PFSK-1 (cell line): Measurements from ENCODE around the gene CNGB1.

Source experiments
- FOXP2 ChIP-seq: optimal IDR thresholded peaks from 2 replicates; pipeline ENCODE3; 2011; ENCODE audit warnings: borderline replicate concordance, control low read depth, inconsistent platforms; ENCODE audit not compliant: insufficient read depth; ENCODE audit errors: extremely low read length, extremely low read depth
- POLR2AphosphoS5 ChIP-seq: IDR thresholded peaks from 2 replicates; pipeline ENCODE4 v1.6.1; 2012; ENCODE audit warnings: low read depth, mild to moderate bottlenecking, control low read depth, low read length, moderate library complexity
- SIN3A ChIP-seq: IDR thresholded peaks from 2 replicates; pipeline ENCODE4 v1.6.1; 2012; ENCODE audit warnings: mild to moderate bottlenecking, low read length, moderate library complexity, borderline replicate concordance; ENCODE audit not compliant: insufficient read depth
- TAF1 ChIP-seq: IDR thresholded peaks from 2 replicates; pipeline ENCODE4 v1.6.1; 2012; ENCODE audit warnings: low read length, control low read depth, borderline replicate concordance; ENCODE audit not compliant: insufficient read depth
- TF ChIP-seq, protein P1 (sequence below), 2 experiments: IDR thresholded peaks; 2 replicates each; pipeline versions ENCODE4 v1.6.1 to v1.8.0; 2011 to 2012; ENCODE audit warnings: low read depth in 2 of 2, low read length in 2 of 2, control low read depth in 1 of 2, inconsistent platforms in 1 of 2, mild to moderate bottlenecking in 1 of 2, moderate library complexity in 1 of 2; ENCODE audit not compliant: insufficient read depth in 1 of 2

DNA sequence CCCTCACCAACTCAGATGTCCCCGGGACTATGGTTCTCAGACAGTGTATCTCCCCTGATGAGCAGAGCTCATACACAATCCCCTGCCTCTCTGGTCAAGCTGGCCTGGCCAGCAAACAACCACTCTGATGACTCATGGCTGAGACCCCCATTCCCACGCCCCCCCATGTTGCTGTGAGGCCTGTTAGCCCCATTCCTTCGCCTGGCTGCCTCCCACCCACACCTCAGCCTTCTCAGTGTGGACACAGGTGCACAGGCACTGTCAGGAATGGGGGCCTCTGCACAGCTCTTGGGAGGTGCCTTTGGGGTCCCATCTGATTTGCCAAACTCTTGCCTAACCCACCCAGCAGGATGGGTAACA lies 80.2 kb downstream of the CNGB1 start:
- TF ChIP-seq TAF1 (no peak), POLR2AphosphoS5 (no peak), SIN3A (no peak), FOXP2 (no peak)
- TF ChIP-seq, protein P1, sequence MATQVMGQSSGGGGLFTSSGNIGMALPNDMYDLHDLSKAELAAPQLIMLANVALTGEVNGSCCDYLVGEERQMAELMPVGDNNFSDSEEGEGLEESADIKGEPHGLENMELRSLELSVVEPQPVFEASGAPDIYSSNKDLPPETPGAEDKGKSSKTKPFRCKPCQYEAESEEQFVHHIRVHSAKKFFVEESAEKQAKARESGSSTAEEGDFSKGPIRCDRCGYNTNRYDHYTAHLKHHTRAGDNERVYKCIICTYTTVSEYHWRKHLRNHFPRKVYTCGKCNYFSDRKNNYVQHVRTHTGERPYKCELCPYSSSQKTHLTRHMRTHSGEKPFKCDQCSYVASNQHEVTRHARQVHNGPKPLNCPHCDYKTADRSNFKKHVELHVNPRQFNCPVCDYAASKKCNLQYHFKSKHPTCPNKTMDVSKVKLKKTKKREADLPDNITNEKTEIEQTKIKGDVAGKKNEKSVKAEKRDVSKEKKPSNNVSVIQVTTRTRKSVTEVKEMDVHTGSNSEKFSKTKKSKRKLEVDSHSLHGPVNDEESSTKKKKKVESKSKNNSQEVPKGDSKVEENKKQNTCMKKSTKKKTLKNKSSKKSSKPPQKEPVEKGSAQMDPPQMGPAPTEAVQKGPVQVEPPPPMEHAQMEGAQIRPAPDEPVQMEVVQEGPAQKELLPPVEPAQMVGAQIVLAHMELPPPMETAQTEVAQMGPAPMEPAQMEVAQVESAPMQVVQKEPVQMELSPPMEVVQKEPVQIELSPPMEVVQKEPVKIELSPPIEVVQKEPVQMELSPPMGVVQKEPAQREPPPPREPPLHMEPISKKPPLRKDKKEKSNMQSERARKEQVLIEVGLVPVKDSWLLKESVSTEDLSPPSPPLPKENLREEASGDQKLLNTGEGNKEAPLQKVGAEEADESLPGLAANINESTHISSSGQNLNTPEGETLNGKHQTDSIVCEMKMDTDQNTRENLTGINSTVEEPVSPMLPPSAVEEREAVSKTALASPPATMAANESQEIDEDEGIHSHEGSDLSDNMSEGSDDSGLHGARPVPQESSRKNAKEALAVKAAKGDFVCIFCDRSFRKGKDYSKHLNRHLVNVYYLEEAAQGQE (IDR thresholded peaks at IDR 0.05; ENCODE audit: insufficient read depth in 1 of 2, low read depth in 2 of 2, low read length in 2 of 2) = no peak
